NCI-H82 treated with DMSO at 0.1 percent for 48 hours (cell line): ENCODE measurements around the gene IFT22.
A peak's percentile ranks its signal among the peaks of the same experiment; 100 is the strongest.
"Not testable (repeated sequence)": the region's sequence is repeated elsewhere in the genome, so short reads cannot be mapped to it uniquely, and the experiment has no call there.

Experiments
- DNase-seq: peaks from one replicate; lab custom pipeline; 2025; ENCODE audit not compliant: unreplicated experiment; lab: John Stamatoyannopoulos, UW

Gene IFT22

GRCh38 chr7:101321491-101322401 is at the start of gene IFT22:
TSS of gene IFT22 (minus strand) at chr7:101321812. CDS start at chr7:101321709, 103 bp downstream.
- peak; percentile 56 for DNase-seq

- no peak for DNase-seq
These were observed 49.2 kb upstream of the IFT22 start for GRCh38 chr7:101370836-101371235.

GRCh38 chr7:101368422-101369165 is 47.0 kb upstream of the IFT22 start:
- DNase-seq = no peak

GRCh38 chr7:101367676-101368075 is 46.1 kb upstream of the IFT22 start:
- DNase-seq = no peak

GRCh38 chr7:101365956-101366355 is 44.3 kb upstream of the IFT22 start:
- DNase-seq = no peak

GRCh38 chr7:101363734-101364374 is 42.2 kb upstream of the IFT22 start:
- DNase-seq = no peak

- no peak for DNase-seq
These were observed 41.7 kb upstream of the IFT22 start for GRCh38 chr7:101363196-101363733.

GRCh38 chr7:101362334-101363195 is 41.0 kb upstream of the IFT22 start, which contains the start of gene COL26A1:
TSS of gene COL26A1 (plus strand) at chr7:101362875. CDS start at chr7:101363033, 158 bp downstream.
- no peak for DNase-seq

GRCh38 chr7:101357433-101357832 is 35.8 kb upstream of the IFT22 start:
- DNase-seq = no peak

GRCh38 chr7:101352920-101353308 is 31.3 kb upstream of the IFT22 start:
- no peak for DNase-seq

GRCh38 chr7:101349300-101349699 is 27.7 kb upstream of the IFT22 start:
- DNase-seq = not testable (repeated sequence)

- not testable (repeated sequence) for DNase-seq
These were observed 26.9 kb upstream of the IFT22 start for GRCh38 chr7:101348456-101349067.

GRCh38 chr7:101347477-101347876 is 25.9 kb upstream of the IFT22 start:
- DNase-seq = no peak

GRCh38 chr7:101342892-101343291 is 21.3 kb upstream of the IFT22 start:
- DNase-seq = no peak

- DNase-seq = no peak
These were observed 18.8 kb upstream of the IFT22 start for GRCh38 chr7:101340379-101340778.

- DNase-seq = no peak
These were observed 12.3 kb upstream of the IFT22 start for GRCh38 chr7:101333912-101334311.

- no peak for DNase-seq
These were observed 10.4 kb upstream of the IFT22 start for GRCh38 chr7:101332026-101332425.

GRCh38 chr7:101330011-101330484 is 8.4 kb upstream of the IFT22 start:
- DNase-seq = no peak

- no peak for DNase-seq
These were observed 6.5 kb upstream of the IFT22 start for GRCh38 chr7:101328159-101328558.

GRCh38 chr7:101319401-101319800 is 2.2 kb downstream of the IFT22 start:
- DNase-seq = no peak
